PFSK-1 (cell line): Measurements from ENCODE around the gene ANKS1B.

Experiments
- FOXP2 ChIP-seq: optimal IDR thresholded peaks from 2 replicates; pipeline ENCODE3; 2011; ENCODE audit warnings: borderline replicate concordance, control low read depth, inconsistent platforms; ENCODE audit not compliant: insufficient read depth; ENCODE audit errors: extremely low read length, extremely low read depth
- POLR2AphosphoS5 ChIP-seq: IDR thresholded peaks from 2 replicates; pipeline ENCODE4 v1.6.1; 2012; ENCODE audit warnings: low read depth, mild to moderate bottlenecking, control low read depth, low read length, moderate library complexity
- REST ChIP-seq, 2 experiments: IDR thresholded peaks; 2 replicates each; pipeline versions ENCODE4 v1.6.1 to v1.8.0; 2011 to 2012; ENCODE audit warnings: low read depth in 2 of 2, low read length in 2 of 2, control low read depth in 1 of 2, inconsistent platforms in 1 of 2, mild to moderate bottlenecking in 1 of 2, moderate library complexity in 1 of 2; ENCODE audit not compliant: insufficient read depth in 1 of 2
- SIN3A ChIP-seq: IDR thresholded peaks from 2 replicates; pipeline ENCODE4 v1.6.1; 2012; ENCODE audit warnings: mild to moderate bottlenecking, low read length, moderate library complexity, borderline replicate concordance; ENCODE audit not compliant: insufficient read depth
- TAF1 ChIP-seq: IDR thresholded peaks from 2 replicates; pipeline ENCODE4 v1.6.1; 2012; ENCODE audit warnings: low read length, control low read depth, borderline replicate concordance; ENCODE audit not compliant: insufficient read depth

The ANKS1B gene

GRCh38 chr12:98796745-98797144 is 1188.0 kb downstream of the ANKS1B start:
- TF ChIP-seq FOXP2 (no peak), TAF1 (no peak), POLR2AphosphoS5 (no peak), REST (IDR thresholded peaks at IDR 0.05; ENCODE audit: insufficient read depth in 1 of 2, low read depth in 2 of 2, low read length in 2 of 2) (no peak), SIN3A (no peak)

GRCh38 chr12:98793121-98793520 is 1191.6 kb downstream of the ANKS1B start:
- no peak for TF ChIP-seq SIN3A
- TF ChIP-seq TAF1, result no peak
- no peak for TF ChIP-seq FOXP2
- no peak for TF ChIP-seq POLR2AphosphoS5
- TF ChIP-seq REST (IDR thresholded peaks at IDR 0.05; ENCODE audit: insufficient read depth in 1 of 2, low read depth in 2 of 2, low read length in 2 of 2), result no peak

- no peak for TF ChIP-seq REST (IDR thresholded peaks at IDR 0.05; ENCODE audit: insufficient read depth in 1 of 2, low read depth in 2 of 2, low read length in 2 of 2)
- TF ChIP-seq SIN3A, result no peak
- TF ChIP-seq FOXP2, result no peak
- TF ChIP-seq POLR2AphosphoS5, result no peak
- TF ChIP-seq TAF1, result no peak
Measured at GRCh38 chr12:98791406-98791805, 1193.3 kb downstream of the ANKS1B start.

GRCh38 chr12:98788396-98788795 is 1196.3 kb downstream of the ANKS1B start:
- TF ChIP-seq TAF1 (no peak), REST (IDR thresholded peaks at IDR 0.05; ENCODE audit: insufficient read depth in 1 of 2, low read depth in 2 of 2, low read length in 2 of 2) (no peak), POLR2AphosphoS5 (no peak), FOXP2 (no peak), SIN3A (no peak)

- TF ChIP-seq TAF1 (no peak), FOXP2 (no peak), POLR2AphosphoS5 (no peak), SIN3A (no peak), REST (IDR thresholded peaks at IDR 0.05; ENCODE audit: insufficient read depth in 1 of 2, low read depth in 2 of 2, low read length in 2 of 2) (no peak)
Measured at GRCh38 chr12:98786653-98787052, 1198.1 kb downstream of the ANKS1B start.
